Spleen (tissue), 11 donors: ENCODE measurements around the gene LRMDA. TPM values are rescaled to one million over a fixed set of nuclear protein-coding genes. Genes with fewer than 3 reads are reported as not detected.

Experiments
- DNase-seq: peaks from one replicate; pipeline ENCODE4 v3.0.0-alpha.2; 2020
- H3K27ac ChIP-seq, 8 donors: fragments of 200-600 bp; sonication (generic) in 7 of 8; 1 replicate in 4 of 8; 2 replicates in 4 of 8; pipeline versions ENCODE4 v1.5.0 to v1.8.0; 2016 to 2021; ENCODE audit warnings: inconsistent platforms in 4 of 8, mild to moderate bottlenecking in 4 of 8, moderate library complexity in 1 of 8
- H3K27me3 ChIP-seq, 7 donors: fragments of 200-600 bp; sonication (generic) in 6 of 7; replicated peaks in 1 of 7; 1 replicate in 4 of 7; 2 replicates in 3 of 7; pipeline versions ENCODE4 v1.5.0 to v1.8.0; 2016 to 2021; ENCODE audit warnings: inconsistent platforms in 3 of 7, mild to moderate bottlenecking in 1 of 7
- H3K36me3 ChIP-seq, 6 donors: fragments of 200-600 bp; sonication (generic) in 5 of 6; 1 replicate in 4 of 6; 2 replicates in 2 of 6; pipeline versions ENCODE4 v1.5.0 to v1.8.0; 2016 to 2021; ENCODE audit warnings: inconsistent platforms in 2 of 6
- H3K4me1 ChIP-seq, 6 donors: fragments of 200-600 bp; sonication (generic) in 5 of 6; 1 replicate in 3 of 6; 2 replicates in 3 of 6; pipeline versions ENCODE4 v1.5.0 to v1.8.0; 2016 to 2021; ENCODE audit warnings: inconsistent platforms in 3 of 6
- H3K4me3 ChIP-seq, 8 donors: fragments of 200-600 bp; sonication (generic) in 7 of 8; 1 replicate in 4 of 8; 2 replicates in 4 of 8; pipeline versions ENCODE4 v1.5.0 to v1.8.0; 2016 to 2021; ENCODE audit warnings: inconsistent platforms in 4 of 8, mild to moderate bottlenecking in 4 of 8, moderate library complexity in 2 of 8
- H3K9me3 ChIP-seq, 8 donors: fragments of 200-600 bp; sonication (generic) in 7 of 8; 1 replicate in 4 of 8; 2 replicates in 4 of 8; pipeline versions ENCODE4 v1.5.0 to v1.8.0; 2016 to 2021; ENCODE audit warnings: inconsistent platforms in 4 of 8
- CTCF ChIP-seq, 11 experiments: fragments of 200-600 bp in 7 of 11; fragments of 450-650 bp in 4 of 11; sonication (generic) in 4 of 11; IDR thresholded peaks in 8 of 11; conservative IDR thresholded peaks in 3 of 11; 1 replicate in 7 of 11; 2 replicates in 4 of 11; pipeline versions ENCODE4 v1.4.0 to v1.8.0; 2016 to 2021; ENCODE audit warnings: antibody characterized with exemption in 11 of 11, inconsistent platforms in 4 of 11, mild to moderate bottlenecking in 1 of 11
- POLR2A ChIP-seq, 3 donors: fragments of 450-650 bp; IDR thresholded peaks; one replicate each; pipeline ENCODE4 v1.5.1; 2017; ENCODE audit warnings: antibody characterized with exemption in 3 of 3, mild to moderate bottlenecking in 1 of 3
- POLR2AphosphoS5 ChIP-seq, 3 donors: sonication (generic); formaldehyde crosslinking; IDR thresholded peaks; one replicate each; pipeline ENCODE4 v1.5.1; 2017; ENCODE audit warnings: antibody characterized with exemption in 3 of 3
- WGBS, 5 donors: extraction: QIAGEN DNeasy Blood & Tissue Kit in 3 of 5; methylation state at CpG; one replicate each; pipeline versions ENCODE4 v1.1.5 to v1.1.7; 2013 to 2018; 5-methylcytosine and 5-hydroxymethylcytosine counted together
- intact Hi-C: fragments of 100-400 bp; cut with DNase I; formaldehyde crosslinking; loops from one replicate; pipeline ENCODE4 v1.15.0; 2023; ENCODE audit warnings: low total_unique reads
- polyA plus RNA-seq, 3 donors: library from polyadenylated mRNA; stranded (reverse); fragments of 200-250 nt; gene quantifications; one replicate each; pipeline ENCODE4 v1.2.1, GENCODE V29; 2013
- total RNA-seq, 7 donors: library from RNA; depleted of rRNA in 3 of 7; stranded (reverse); fragments of >200 nt in 3 of 7; fragmentation: NEBNext Ultra II Directional in 4 of 7; extraction: Animal tissue kit (Norgen Biotek cat#: 25700) in 4 of 7; gene quantifications; one replicate each; pipeline versions ENCODE4 v1.1.0 to v1.2.1, GENCODE V29; 2016 to 2021
- donor health status: healthy with polysubstance abuse.
- donor health status: DM: no; HTN: no; CAD: no; lungs with moderate emphysema.
- donor health status: DM: no; HTN: no; CAD: no.
- donor health status: Bipolar disorder and iron deficiency.
- donor health status: healthy.
- donor health status: DM: no; HTN: no; CAD: no.
- donor health status: DM: yes; HTN: yes; CAD: no.

The LRMDA gene
- total and polyA plus RNA-seq, 10 donors: 7.3 to 46.6 (median 28.2) TPM

- TF ChIP-seq POLR2A (IDR thresholded peaks at IDR 0.05) (no peak), CTCF (IDR thresholded peaks at IDR 0.05 in 8 of 11, conservative IDR thresholded peaks at IDR 0.05 in 3 of 11) (no peak)
- no peak overlapping the region for H3K27ac ChIP-seq
- no peak overlapping the region for H3K4me3 ChIP-seq
- no peaks in the 10 kb centered on the region for H3K36me3 ChIP-seq
- H3K9me3 ChIP-seq: no peaks in the 10 kb centered on the region
- 70 to 77% (median 74%) methylated on average over 8 of the region's 8 CpGs for WGBS, 5 donors
- peaks cover 0 to 37% (median 6%) of the 10 kb centered on the region in 6 donors for H3K4me1 ChIP-seq
- intact Hi-C loops: loop anchor here (10.0 kb wide), 1 partner anchor 898 kb away; the partner anchor contains the start of gene ZNF503
- no peaks in the 10 kb centered on the region for H3K27me3 ChIP-seq
- DNase-seq: no peak
These were observed 871.7 kb downstream of the LRMDA start for GRCh38 chr10:76302961-76303630.

DNA sequence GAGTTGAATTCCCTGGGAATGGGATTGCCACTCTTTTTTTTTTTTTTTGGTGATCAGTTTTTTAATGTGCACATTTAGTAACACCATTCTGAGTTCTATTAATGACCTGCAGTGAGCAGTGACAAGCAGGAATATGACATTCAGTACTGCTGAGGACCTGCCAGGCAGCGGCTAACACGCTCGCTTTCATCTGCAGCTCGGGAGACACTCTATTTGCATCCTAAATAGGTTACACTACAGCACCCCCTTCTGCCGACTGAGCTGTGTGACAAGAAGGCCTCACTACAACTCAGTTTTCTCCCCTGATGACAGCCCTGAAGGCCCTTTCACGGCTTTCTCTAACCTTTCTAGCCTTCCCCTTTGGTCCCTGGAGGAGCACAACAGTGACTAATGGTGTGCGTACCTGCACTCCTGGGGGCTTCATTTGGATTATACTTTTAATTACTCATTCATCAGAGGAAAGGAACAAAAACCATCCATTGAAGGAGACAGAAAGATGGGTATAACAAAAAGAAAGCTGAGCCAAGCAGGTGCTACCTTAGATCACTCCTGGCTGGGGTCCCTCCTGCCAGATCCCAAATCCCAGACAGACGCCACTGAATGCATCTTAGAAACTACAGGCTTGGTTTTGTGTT, 872.4 kb downstream of the LRMDA start:
- Histone ChIP-seq H3K9me3 (no peaks in the 10 kb centered on the region), H3K27ac (no peak overlapping the region), H3K36me3 (no peaks in the 10 kb centered on the region), H3K4me1 (peaks cover 0 to 44% (median 6%) of the 10 kb centered on the region in 6 donors), H3K27me3 (no peaks in the 10 kb centered on the region), H3K4me3 (no peak overlapping the region)
- WGBS, 5 donors: 34 to 47% (median 38%) methylated on average over 8 of the region's 8 CpGs
- intact Hi-C loops: loop anchor here (10.0 kb wide), 1 partner anchor 899 kb away; the partner anchor contains the start of gene ZNF503
- no peak for DNase-seq
- TF ChIP-seq POLR2AphosphoS5 (IDR thresholded peaks at IDR 0.05): no peak
- peak in 9 of 11 experiments; percentile 22 to 65 (median 45) for TF ChIP-seq CTCF (IDR thresholded peaks at IDR 0.05 in 8 of 11, conservative IDR thresholded peaks at IDR 0.05 in 3 of 11)

DNA sequence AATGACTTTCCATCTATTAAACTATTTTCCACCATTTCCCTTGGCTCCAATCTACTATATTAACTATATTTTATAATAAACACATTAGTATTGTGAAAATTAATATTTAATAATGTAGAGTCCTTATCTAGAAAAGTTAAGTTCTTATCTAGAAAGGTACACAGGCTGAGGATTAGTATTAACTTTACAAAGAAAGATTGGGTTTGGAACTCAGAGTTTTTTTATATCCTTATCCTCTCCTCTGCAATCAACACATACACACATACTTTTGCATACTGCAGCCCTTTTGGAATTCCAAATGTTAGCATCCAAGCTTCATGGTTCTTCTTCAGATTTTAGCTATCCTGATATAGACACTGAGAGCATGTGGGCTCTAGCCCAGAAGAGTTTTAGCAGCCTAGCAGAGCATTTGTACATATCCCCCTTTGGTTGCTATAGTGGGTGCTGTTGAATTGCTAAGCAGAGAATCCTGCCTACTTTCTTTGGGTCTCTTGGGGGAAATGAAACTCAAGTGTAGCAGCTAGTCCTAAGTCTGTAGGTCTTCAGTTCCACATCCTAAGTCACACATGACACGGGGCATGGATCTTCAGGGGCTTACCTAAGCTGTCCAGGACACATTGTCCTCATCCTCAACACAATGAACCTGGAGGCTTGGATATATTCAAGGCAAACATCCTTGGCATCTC, 874.6 kb downstream of the LRMDA start:
- intact Hi-C loops: loop anchor here (10.0 kb wide), 1 partner anchor 901 kb away; the partner anchor contains the start of gene ZNF503
- H3K9me3 ChIP-seq: no peaks in the 10 kb centered on the region
- no peak overlapping the region for H3K4me3 ChIP-seq
- no peak overlapping the region for H3K27ac ChIP-seq
- no peaks in the 10 kb centered on the region for H3K27me3 ChIP-seq
- TF ChIP-seq POLR2A (IDR thresholded peaks at IDR 0.05) (no peak), CTCF (IDR thresholded peaks at IDR 0.05 in 8 of 11, conservative IDR thresholded peaks at IDR 0.05 in 3 of 11) (no peak), POLR2AphosphoS5 (IDR thresholded peaks at IDR 0.05) (no peak)
- no peak for DNase-seq
- peaks cover 0 to 56% (median 8%) of the 10 kb centered on the region in 6 donors for H3K4me1 ChIP-seq
- 0 to 88% (median 50%) methylated on average over 1 of the region's 1 CpG for WGBS, 5 donors
- H3K36me3 ChIP-seq: no peaks in the 10 kb centered on the region

DNA sequence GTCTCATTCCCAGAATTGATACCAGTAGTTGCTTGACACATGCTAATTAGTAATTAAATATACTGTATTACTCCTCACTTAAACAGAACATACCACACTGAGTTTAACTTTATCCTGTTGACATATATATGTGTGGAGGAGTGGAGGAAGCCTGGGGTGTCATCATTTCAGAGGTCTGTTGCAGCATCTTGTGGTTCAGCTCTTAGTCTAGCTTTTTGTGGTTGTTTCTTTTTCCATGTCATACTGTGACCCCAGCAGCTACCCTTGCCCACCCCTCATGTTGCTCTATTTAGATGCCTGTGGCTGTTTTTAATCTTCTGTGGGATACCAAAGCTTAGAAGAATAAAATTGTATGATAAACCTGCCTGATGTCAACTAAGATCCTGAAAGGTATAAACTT, 875.4 kb downstream of the LRMDA start:
- H3K9me3 ChIP-seq: no peaks in the 10 kb centered on the region
- H3K27ac ChIP-seq: no peak overlapping the region
- H3K4me1 ChIP-seq: peaks cover 0 to 58% (median 11%) of the 10 kb centered on the region in 6 donors
- intact Hi-C loops: loop anchor here (10.0 kb wide), 1 partner anchor 902 kb away; the partner anchor contains the start of gene ZNF503
- H3K4me3 ChIP-seq: no peak overlapping the region
- no peak for DNase-seq
- H3K27me3 ChIP-seq: no peaks in the 10 kb centered on the region
- H3K36me3 ChIP-seq: no peaks in the 10 kb centered on the region
- TF ChIP-seq CTCF (IDR thresholded peaks at IDR 0.05 in 8 of 11, conservative IDR thresholded peaks at IDR 0.05 in 3 of 11) (no peak), POLR2A (IDR thresholded peaks at IDR 0.05) (no peak), POLR2AphosphoS5 (IDR thresholded peaks at IDR 0.05) (no peak)
